Effector memory CD8-positive, alpha-beta T cell (primary cell): ENCODE data around the gene HDAC1.

Source experiments
- ATAC-seq: fragments of 150-1000 bp; cut with Tn5 transposase; replicated peaks from 2 replicates; pipeline ENCODE4 v1.10.0; 2021; ENCODE audit warnings: mild to moderate bottlenecking, moderate library complexity
- DNase-seq, 3 experiments: peaks; one replicate each; pipeline ENCODE4 v3.0.0; 2021
- H3K27ac Mint-ChIP-seq, 2 donors: one replicate each; pipeline ENCODE4 v1.8.0; 2022; ENCODE audit warnings: mild to moderate bottlenecking in 2 of 2, mixed read lengths in 2 of 2, moderate library complexity in 2 of 2
- H3K27me3 Mint-ChIP-seq, 2 donors: one replicate each; pipeline ENCODE4 v1.8.0; 2022; ENCODE audit warnings: mixed read lengths in 2 of 2
- H3K36me3 Mint-ChIP-seq: one replicate; pipeline ENCODE4 v1.8.0; 2022; ENCODE audit warnings: mild to moderate bottlenecking, moderate library complexity, mixed read lengths; ENCODE audit not compliant: insufficient read depth
- H3K4me1 Mint-ChIP-seq, 2 donors: one replicate each; pipeline ENCODE4 v1.8.0; 2022; ENCODE audit warnings: low read depth in 2 of 2, mixed read lengths in 2 of 2
- H3K4me3 Mint-ChIP-seq, 2 donors: one replicate each; pipeline ENCODE4 v1.8.0; 2022; ENCODE audit warnings: mild to moderate bottlenecking in 2 of 2, mixed read lengths in 2 of 2, moderate library complexity in 2 of 2
- H3K9me3 Mint-ChIP-seq, 2 donors: one replicate each; pipeline ENCODE4 v1.8.0; 2022; ENCODE audit warnings: mixed read lengths in 2 of 2

HDAC1 gene

DNA sequence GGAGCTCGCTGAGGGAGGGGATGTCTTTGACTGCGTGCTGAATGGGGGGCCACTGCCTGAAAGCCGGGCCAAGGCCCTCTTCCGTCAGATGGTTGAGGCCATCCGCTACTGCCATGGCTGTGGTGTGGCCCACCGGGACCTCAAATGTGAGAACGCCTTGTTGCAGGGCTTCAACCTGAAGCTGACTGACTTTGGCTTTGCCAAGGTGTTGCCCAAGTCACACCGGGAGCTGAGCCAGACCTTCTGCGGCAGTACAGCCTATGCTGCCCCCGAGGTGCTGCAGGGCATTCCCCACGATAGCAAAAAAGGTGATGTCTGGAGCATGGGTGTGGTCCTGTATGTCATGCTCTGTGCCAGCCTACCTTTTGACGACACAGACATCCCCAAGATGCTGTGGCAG is 71.8 kb downstream of the HDAC1 start:
- DNase-seq (no peak), ATAC-seq (no peak)
- H3K27me3 Mint-ChIP-seq, result peaks cover 0 to 9% of the 10 kb centered on the region in 2 donors
- H3K27ac Mint-ChIP-seq, result peak overlapping the region in 1 of 2 donors; percentile 51
- H3K4me1 Mint-ChIP-seq, result peaks cover 17 to 18% of the 10 kb centered on the region in 2 donors
- H3K4me3 Mint-ChIP-seq, result no peak overlapping the region
- H3K36me3 Mint-ChIP-seq, result peaks cover 46% of the 10 kb centered on the region
- H3K9me3 Mint-ChIP-seq, result no peaks in the 10 kb centered on the region

DNA sequence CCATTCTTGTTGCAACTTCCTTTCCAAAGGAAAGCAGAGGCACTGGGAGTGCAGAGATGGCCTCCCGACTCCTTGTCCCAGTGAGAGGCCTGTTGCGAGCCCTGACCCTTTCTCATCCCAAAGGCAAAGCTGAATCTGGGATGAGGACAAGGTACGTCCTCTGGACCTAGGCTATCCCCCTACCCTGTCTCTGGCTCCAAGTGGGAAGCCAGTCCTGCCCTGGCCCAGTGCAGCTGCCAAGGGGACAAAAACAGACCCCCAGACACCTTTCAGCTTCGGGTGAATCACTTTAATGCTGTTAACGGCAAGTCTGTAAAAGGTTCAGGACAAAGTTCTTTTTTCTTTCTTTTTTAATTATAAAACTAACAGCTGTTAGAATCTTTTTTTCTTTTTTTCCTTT is 73.0 kb downstream of the HDAC1 start:
- Mint-ChIP-seq H3K9me3 (no peaks in the 10 kb centered on the region), H3K4me1 (peaks cover 11 to 13% of the 10 kb centered on the region in 2 donors), H3K4me3 (no peak overlapping the region), H3K27ac (peak overlapping the region; percentile 25 to 51), H3K36me3 (peaks cover 48% of the 10 kb centered on the region), H3K27me3 (peaks cover 0 to 9% of the 10 kb centered on the region in 2 donors)
- ATAC-seq, result no peak
- DNase-seq, result no peak

- Mint-ChIP-seq H3K4me3 (no peak overlapping the region), H3K27me3 (peaks cover 0 to 9% of the 10 kb centered on the region in 2 donors), H3K9me3 (no peaks in the 10 kb centered on the region), H3K27ac (peak overlapping the region in 1 of 2 donors; percentile 57), H3K36me3 (peaks cover 54% of the 10 kb centered on the region), H3K4me1 (peaks cover 7 to 10% of the 10 kb centered on the region in 2 donors)
- DNase-seq (no peak), ATAC-seq (no peak)
Observed at GRCh38 chr1:32365445-32365844, 73.6 kb downstream of the HDAC1 start.

GRCh38 chr1:32367912-32368635 is 76.2 kb downstream of the HDAC1 start:
- Mint-ChIP-seq H3K4me3 (no peak overlapping the region), H3K9me3 (no peaks in the 10 kb centered on the region), H3K36me3 (peaks cover 66% of the 10 kb centered on the region), H3K4me1 (peaks cover 14 to 16% of the 10 kb centered on the region in 2 donors), H3K27ac (no peak overlapping the region), H3K27me3 (no peaks in the 10 kb centered on the region)
- ATAC-seq (no peak), DNase-seq (no peak)

GRCh38 chr1:32372149-32372756 is 80.4 kb downstream of the HDAC1 start:
- H3K27me3 Mint-ChIP-seq, result no peaks in the 10 kb centered on the region
- H3K4me1 Mint-ChIP-seq, result peaks cover 14 to 22% of the 10 kb centered on the region in 2 donors
- H3K4me3 Mint-ChIP-seq, result peak overlapping the region in 1 of 2 donors; percentile 21
- peak; percentile 49 to 51 (median 50) for DNase-seq
- peak; percentile 96 for ATAC-seq
- no peaks in the 10 kb centered on the region for H3K9me3 Mint-ChIP-seq
- peak overlapping the region; percentile 4 to 8 for H3K27ac Mint-ChIP-seq
- H3K36me3 Mint-ChIP-seq, result peaks cover 79% of the 10 kb centered on the region

- H3K4me1 Mint-ChIP-seq, result peaks cover 14 to 22% of the 10 kb centered on the region in 2 donors
- H3K4me3 Mint-ChIP-seq, result no peak overlapping the region
- ATAC-seq (no peak), DNase-seq (no peak)
- no peaks in the 10 kb centered on the region for H3K27me3 Mint-ChIP-seq
- H3K36me3 Mint-ChIP-seq, result peaks cover 82% of the 10 kb centered on the region
- H3K27ac Mint-ChIP-seq, result peak overlapping the region; percentile 27 to 28
- H3K9me3 Mint-ChIP-seq, result no peaks in the 10 kb centered on the region
Observed at GRCh38 chr1:32373996-32374592, 82.2 kb downstream of the HDAC1 start.

DNA sequence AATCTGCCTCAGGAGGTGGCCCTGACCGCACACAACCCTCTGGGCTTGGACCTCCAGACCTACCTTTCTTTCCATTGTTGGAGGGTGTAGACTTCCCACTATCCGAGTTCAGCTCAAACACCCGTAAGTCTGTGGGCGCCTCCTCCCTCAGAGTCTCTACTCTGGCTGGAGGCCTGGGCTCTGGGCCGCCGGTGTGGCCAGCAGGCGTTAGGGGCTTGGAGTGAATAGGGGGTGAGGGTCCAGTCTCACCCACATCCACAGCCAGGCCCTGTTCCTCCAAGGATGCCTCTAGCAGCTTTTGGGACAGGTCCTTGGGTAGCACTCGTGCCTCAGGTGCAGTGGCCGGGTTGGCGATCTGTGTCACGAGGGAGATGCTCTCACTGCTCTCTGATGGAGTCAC is 84.3 kb downstream of the HDAC1 start:
- Mint-ChIP-seq H3K36me3 (peaks cover 92% of the 10 kb centered on the region), H3K27me3 (no peaks in the 10 kb centered on the region), H3K27ac (no peak overlapping the region)

DNA sequence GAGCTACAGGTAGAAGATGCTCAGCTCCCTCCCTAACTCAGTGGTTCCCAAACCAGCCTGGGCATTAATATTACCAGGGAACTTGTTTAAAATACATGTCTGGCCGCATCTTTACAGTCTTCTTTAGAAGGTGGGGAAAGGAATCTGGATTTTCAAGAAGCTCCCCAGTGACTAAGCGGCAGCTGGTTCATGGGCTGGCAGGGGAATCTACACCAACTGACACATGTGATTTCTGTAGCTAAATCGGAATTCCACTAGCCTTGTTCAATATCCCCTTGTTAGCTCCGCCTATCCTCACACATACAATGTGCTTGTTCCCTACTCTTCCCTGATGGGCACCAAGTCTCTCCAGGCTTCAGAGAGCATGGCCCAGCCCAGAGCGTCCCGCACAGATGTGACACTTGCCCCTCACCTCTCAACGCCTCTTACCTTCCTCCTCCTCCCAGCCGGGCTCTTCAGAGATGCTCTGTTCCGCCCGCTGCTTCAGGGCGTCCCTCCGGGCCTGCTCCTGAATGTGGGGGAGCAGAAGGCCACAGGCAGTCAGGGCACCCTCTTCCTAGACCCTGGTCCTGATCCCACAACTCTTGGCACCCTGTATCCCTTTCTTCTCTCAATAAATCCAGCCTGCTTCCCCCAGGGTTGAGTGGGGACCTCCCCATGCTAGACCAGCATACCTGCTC is 85.8 kb downstream of the HDAC1 start:
- H3K4me3 Mint-ChIP-seq, result no peak overlapping the region
- ATAC-seq, result no peak
- no peak for DNase-seq
- H3K27ac Mint-ChIP-seq, result peak overlapping the region in 1 of 2 donors; percentile 83
- H3K27me3 Mint-ChIP-seq, result no peaks in the 10 kb centered on the region
- H3K9me3 Mint-ChIP-seq, result no peaks in the 10 kb centered on the region
- peaks cover 90% of the 10 kb centered on the region for H3K36me3 Mint-ChIP-seq
- peaks cover 2 to 13% of the 10 kb centered on the region in 2 donors for H3K4me1 Mint-ChIP-seq

More for the DNA sequence above, 84.3 kb downstream of the HDAC1 start:
- ATAC-seq, result no peak
- Mint-ChIP-seq H3K4me1 (peaks cover 14 to 25% of the 10 kb centered on the region in 2 donors), H3K4me3 (no peak overlapping the region), H3K9me3 (no peaks in the 10 kb centered on the region)
- no peak for DNase-seq

DNA sequence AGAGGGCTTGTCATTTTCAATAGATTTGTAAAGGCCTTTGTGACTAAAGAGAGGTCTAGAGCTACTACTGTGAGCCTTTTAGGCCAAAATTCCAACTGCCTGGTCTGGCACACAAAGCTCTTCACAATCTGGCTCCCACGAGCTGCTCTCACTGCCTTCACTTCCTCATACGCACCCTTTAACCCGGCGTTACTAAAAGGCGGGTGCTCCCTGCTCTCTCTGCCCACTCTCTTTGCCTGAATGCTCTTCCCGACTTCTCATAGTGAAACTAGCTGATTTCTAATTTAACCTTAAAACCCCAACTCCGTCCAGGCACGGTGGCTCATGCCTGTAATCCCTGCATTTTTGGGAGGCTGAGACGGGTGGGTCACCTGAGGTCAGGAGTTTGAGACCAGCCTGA is 88.2 kb downstream of the HDAC1 start:
- Mint-ChIP-seq H3K27ac (peak overlapping the region; percentile 44 to 82), H3K9me3 (no peaks in the 10 kb centered on the region), H3K27me3 (no peaks in the 10 kb centered on the region), H3K4me3 (peak overlapping the region in 1 of 2 donors; percentile 35), H3K36me3 (peaks cover 84% of the 10 kb centered on the region), H3K4me1 (peaks cover 0 to 4% of the 10 kb centered on the region in 2 donors)
- ATAC-seq (no peak), DNase-seq (no peak)
